Measurements from ENCODE around the gene LRP1. TPM values are rescaled to one million over a fixed set of nuclear protein-coding genes. Genes with fewer than 3 reads are reported as not detected.

The LRP1 gene
- total RNA-seq, 2 donors from 2014 or later, result 107 to 123 TPM

GRCh38 chr12:57107456-57108155 lies 20.7 kb upstream of the LRP1 start:
- Histone ChIP-seq H3K9ac (ENCODE audit: low read depth in 2 of 2, low read length in 2 of 2) (no peak overlapping the region), H3K27ac (no peak overlapping the region), H3K36me3 (peaks cover 22% of the 10 kb centered on the region), H3K4me3 (no peak overlapping the region), H3K4me1 (peaks cover 11% of the 10 kb centered on the region), H3K27me3 (no peaks in the 10 kb centered on the region), H3K9me3 (no peaks in the 10 kb centered on the region)
- intact Hi-C loops (cut with DNase I), result no loop called here
- peak; percentile 23 for DNase-seq
- TF ChIP-seq CTCF (IDR thresholded peaks at IDR 0.05), result no peak

- Histone ChIP-seq H3K9me3 (no peaks in the 10 kb centered on the region), H3K27me3 (no peaks in the 10 kb centered on the region), H3K9ac (ENCODE audit: low read depth in 2 of 2, low read length in 2 of 2) (peak overlapping the region; percentile 97 to 100), H3K4me3 (peak overlapping the region; percentile 65), H3K4me1 (peaks cover 12% of the 10 kb centered on the region), H3K27ac (peak overlapping the region; percentile 99), H3K36me3 (peaks cover 18% of the 10 kb centered on the region)
- intact Hi-C loops (cut with DNase I), result loop anchor here (10.0 kb wide), 1 partner anchor 275 kb away; no protein-coding TSS in a partner anchor
- no peak for TF ChIP-seq CTCF (IDR thresholded peaks at IDR 0.05)
- peak; percentile 17 for DNase-seq
Measured at GRCh38 chr12:57109207-57110103, 18.8 kb upstream of the LRP1 start.

DNA sequence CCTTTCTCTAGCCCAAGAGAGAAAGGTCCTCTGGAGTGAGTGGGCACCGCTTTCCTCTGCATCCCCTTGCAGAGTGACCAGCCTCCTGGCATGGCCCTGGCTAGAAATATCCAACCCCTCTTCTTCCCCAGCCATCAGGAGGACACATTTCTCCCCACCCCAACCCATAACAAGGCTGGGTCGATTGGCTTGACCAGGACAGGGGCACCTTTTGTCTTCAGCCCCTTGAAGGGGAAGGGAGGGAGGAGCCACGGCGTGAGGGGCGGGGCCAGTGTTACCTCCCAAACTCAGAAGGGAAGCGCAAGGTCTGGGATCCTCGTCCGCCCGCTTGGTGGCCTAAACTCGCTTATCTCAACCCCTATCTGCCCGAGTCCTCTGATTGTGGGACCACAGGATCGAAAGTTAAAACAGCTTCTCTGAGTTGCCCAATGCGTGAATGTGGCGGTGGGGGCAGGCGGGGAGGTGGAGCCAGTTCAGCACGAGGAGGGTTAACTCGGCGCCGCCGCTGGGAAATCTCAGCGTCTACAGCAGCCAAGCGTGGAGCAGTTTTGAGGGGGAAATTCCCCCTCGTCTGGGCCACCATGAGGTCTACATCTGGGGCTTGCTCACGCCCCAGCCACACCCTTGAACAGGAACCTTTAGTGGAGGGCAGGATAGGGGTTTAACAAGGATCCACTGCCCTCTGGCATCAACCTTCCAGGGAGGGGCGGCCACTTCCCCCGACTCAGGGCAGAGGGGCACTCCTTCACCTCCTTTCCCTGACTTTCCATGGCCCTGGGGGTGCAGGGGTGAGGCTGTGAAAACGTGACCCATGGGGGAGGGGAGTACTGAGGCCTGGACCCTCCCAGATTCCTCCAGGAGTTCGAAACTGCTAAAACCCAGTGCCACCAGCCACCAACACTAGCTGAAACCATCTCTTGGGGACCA lies 17.9 kb upstream of the LRP1 start:
- Histone ChIP-seq H3K4me3 (peak overlapping the region; percentile 65), H3K9me3 (no peaks in the 10 kb centered on the region), H3K27me3 (no peaks in the 10 kb centered on the region), H3K4me1 (peaks cover 12% of the 10 kb centered on the region), H3K27ac (peak overlapping the region; percentile 99), H3K9ac (ENCODE audit: low read depth in 2 of 2, low read length in 2 of 2) (peak overlapping the region; percentile 97 to 100), H3K36me3 (peaks cover 15% of the 10 kb centered on the region)
- TF ChIP-seq CTCF (IDR thresholded peaks at IDR 0.05), result no peak
- peak; percentile 89 for DNase-seq
- intact Hi-C loops (cut with DNase I), result loop anchor here (10.0 kb wide), 1 partner anchor 276 kb away; no protein-coding TSS in a partner anchor

DNA sequence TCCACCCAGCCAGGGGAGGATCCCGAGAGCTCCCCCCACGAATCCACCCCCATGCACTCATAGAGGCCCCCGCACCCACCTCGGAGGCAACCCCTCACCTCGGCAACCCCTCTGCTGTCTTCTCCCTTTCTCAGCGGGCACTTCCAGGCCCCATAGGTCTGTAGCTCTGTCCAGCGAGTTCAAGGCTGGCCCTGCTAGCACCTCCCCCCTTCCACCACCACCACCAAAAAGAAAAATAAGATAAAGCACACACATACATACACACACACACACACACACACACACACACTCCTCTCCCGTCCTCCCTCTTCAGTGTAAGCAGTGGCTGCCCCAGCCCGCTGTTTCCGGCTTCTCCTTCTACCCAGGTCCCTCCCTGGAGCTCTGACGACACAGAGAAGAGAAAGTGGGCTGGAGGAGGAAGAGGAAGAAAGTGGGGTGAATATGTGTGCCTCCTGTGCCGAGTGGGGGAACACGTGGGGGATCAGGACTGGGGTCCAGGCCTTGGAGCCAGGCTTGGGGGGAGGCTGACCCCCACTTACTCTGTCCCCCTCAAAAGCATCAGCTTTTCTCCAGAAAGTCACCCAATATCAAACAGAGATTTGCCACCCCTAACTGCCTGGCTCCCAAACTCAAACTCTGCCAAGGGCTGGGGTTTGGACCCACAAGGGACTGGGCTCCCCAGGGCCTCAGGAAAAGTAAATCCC lies 17.1 kb upstream of the LRP1 start, which contains the start of gene STAT6:
Gene STAT6 (minus strand): TSS at position 332 of the 704 bp plus-strand sequence. CDS start 3,084 bp downstream, outside the sequence.
- peak within 1 kb of the TSS; percentile 99 for H3K27ac ChIP-seq
- H3K27me3 ChIP-seq, result no peaks in the 10 kb centered on the region
- peaks cover 12% of the 10 kb centered on the region for H3K4me1 ChIP-seq
- peaks cover 8% of the 10 kb centered on the region for H3K36me3 ChIP-seq
- peak within 1 kb of the TSS; percentile 65 for H3K4me3 ChIP-seq
- TF ChIP-seq CTCF (IDR thresholded peaks at IDR 0.05), result no peak
- DNase-seq, result peak; percentile 91
- no peaks in the 10 kb centered on the region for H3K9me3 ChIP-seq
- H3K9ac ChIP-seq (ENCODE audit: low read depth in 2 of 2, low read length in 2 of 2), result peak within 1 kb of the TSS; percentile 97 to 100
- intact Hi-C loops (cut with DNase I), result loop anchor here (10.0 kb wide), 1 partner anchor 276 kb away; no protein-coding TSS in a partner anchor
